Prostate gland (tissue), 2 donors: ENCODE measurements around the gene FAM153A. TPM values are rescaled to one million over a fixed set of nuclear protein-coding genes. Genes with fewer than 3 reads are reported as not detected.
"Not testable (repeated sequence)": the region's sequence is repeated elsewhere in the genome, so short reads cannot be mapped to it uniquely, and the experiment has no call there.

Source experiments
- DNase-seq: peaks from one replicate; pipeline ENCODE4 v3.0.0-alpha.2; 2019; ENCODE audit warnings: low spot score
- H3K27ac ChIP-seq, 2 donors: fragments of 200-600 bp; sonication (generic); 2 replicates each; pipeline ENCODE4 v1.5.1; 2017 to 2019
- H3K27me3 ChIP-seq: fragments of 200-600 bp; sonication (generic); replicated peaks from 2 replicates; pipeline ENCODE4 v1.5.1; 2019; ENCODE audit not compliant: insufficient read depth
- H3K36me3 ChIP-seq, 2 donors: fragments of 200-600 bp; sonication (generic); 1 replicate in 1 of 2; 2 replicates in 1 of 2; pipeline versions ENCODE4 v1.5.1 to v1.8.1; 2017 to 2019
- H3K4me1 ChIP-seq: fragments of 200-600 bp; sonication (generic); replicated peaks from 2 replicates; pipeline ENCODE4 v1.5.1; 2019
- H3K4me3 ChIP-seq, 2 donors: fragments of 200-600 bp; sonication (generic); 2 replicates each; pipeline ENCODE4 v1.5.1; 2017 to 2019
- H3K9me3 ChIP-seq: fragments of 200-600 bp; sonication (generic); 2 replicates; pipeline ENCODE4 v1.5.1; 2017
- WGBS: methylation state at CpG from one replicate; pipeline ENCODE4 v1.1.5; 2018; 5-methylcytosine and 5-hydroxymethylcytosine counted together
- intact Hi-C: fragments of 100-400 bp; cut with DNase I; formaldehyde crosslinking; loops from one replicate; pipeline ENCODE4 v1.14.2; 2022
- total RNA-seq, 2 donors: library from RNA; depleted of rRNA; stranded (reverse); fragments of >200 nt; gene quantifications; one replicate each; pipeline ENCODE4 v1.1.0, GENCODE V29; 2016

FAM153A gene
- total RNA-seq, 2 donors from 2014 or later: 7.5 to 50.2 TPM

GRCh38 chr5:177719989-177720388, 62.7 kb downstream of the FAM153A start:
- intact Hi-C loops, H3K27ac ChIP-seq, H3K27me3 ChIP-seq, H3K4me3 ChIP-seq, H3K9me3 ChIP-seq, DNase-seq, H3K36me3 ChIP-seq, H3K4me1 ChIP-seq: not testable (repeated sequence)
- no CpG with 5 or more reads among the region's 8 CpGs for WGBS

GRCh38 chr5:177715423-177715822, 67.3 kb downstream of the FAM153A start:
- intact Hi-C loops, H3K9me3 ChIP-seq, H3K27ac ChIP-seq, H3K27me3 ChIP-seq, H3K4me3 ChIP-seq, H3K4me1 ChIP-seq, DNase-seq, H3K36me3 ChIP-seq: not testable (repeated sequence)
- WGBS: 45% methylated on average over 1 of the region's 1 CpG

GRCh38 chr5:177696100-177696499, 86.6 kb downstream of the FAM153A start:
- H3K9me3 ChIP-seq, intact Hi-C loops, H3K4me1 ChIP-seq, H3K27me3 ChIP-seq, DNase-seq, H3K27ac ChIP-seq, H3K4me3 ChIP-seq, H3K36me3 ChIP-seq: not testable (repeated sequence)
- WGBS: 98% methylated on average over 21 of the region's 22 CpGs

- DNase-seq, H3K27me3 ChIP-seq, intact Hi-C loops, H3K9me3 ChIP-seq, H3K4me1 ChIP-seq, H3K27ac ChIP-seq, H3K4me3 ChIP-seq, H3K36me3 ChIP-seq: not testable (repeated sequence)
- WGBS: 85% methylated on average over 9 of the region's 12 CpGs
Observed at GRCh38 chr5:177695356-177695930, 87.3 kb downstream of the FAM153A start.

- H3K36me3 ChIP-seq, intact Hi-C loops, H3K27ac ChIP-seq, H3K4me1 ChIP-seq, DNase-seq, H3K9me3 ChIP-seq, H3K27me3 ChIP-seq, H3K4me3 ChIP-seq: not testable (repeated sequence)
- WGBS: no CpG with 5 or more reads among the region's 2 CpGs
Observed at GRCh38 chr5:177694518-177694835, 88.2 kb downstream of the FAM153A start.

GRCh38 chr5:177693671-177694517, 88.8 kb downstream of the FAM153A start:
- intact Hi-C loops, H3K27me3 ChIP-seq, H3K9me3 ChIP-seq, H3K27ac ChIP-seq, H3K4me3 ChIP-seq, H3K36me3 ChIP-seq, H3K4me1 ChIP-seq: not testable (repeated sequence)
- WGBS: 71% methylated on average over 6 of the region's 8 CpGs
- peak; percentile 6 for DNase-seq

- 59% methylated on average over 5 of the region's 7 CpGs for WGBS
- not testable (repeated sequence) for H3K27ac ChIP-seq, DNase-seq
Observed at GRCh38 chr5:177692969-177693368, 89.7 kb downstream of the FAM153A start.

GRCh38 chr5:177692507-177692906, 90.2 kb downstream of the FAM153A start:
- H3K36me3 ChIP-seq, H3K27me3 ChIP-seq, H3K27ac ChIP-seq, H3K4me3 ChIP-seq, intact Hi-C loops, H3K4me1 ChIP-seq, H3K9me3 ChIP-seq, DNase-seq: not testable (repeated sequence)
- 3% methylated on average over 1 of the region's 1 CpG for WGBS

More at GRCh38 chr5:177692969-177693368, 89.7 kb downstream of the FAM153A start:
- H3K27me3 ChIP-seq, H3K4me3 ChIP-seq, H3K4me1 ChIP-seq, H3K36me3 ChIP-seq, intact Hi-C loops, H3K9me3 ChIP-seq: not testable (repeated sequence)

GRCh38 chr5:177689011-177689610, 93.6 kb downstream of the FAM153A start:
- 90% methylated on average over 12 of the region's 12 CpGs for WGBS
- H3K27ac ChIP-seq, H3K27me3 ChIP-seq, H3K36me3 ChIP-seq, DNase-seq, H3K4me3 ChIP-seq, intact Hi-C loops, H3K4me1 ChIP-seq, H3K9me3 ChIP-seq: not testable (repeated sequence)

- DNase-seq, H3K27me3 ChIP-seq: not testable (repeated sequence)
- WGBS: 99% methylated on average over 13 of the region's 32 CpGs
Observed at GRCh38 chr5:177688091-177688490, 94.6 kb downstream of the FAM153A start.

GRCh38 chr5:177681920-177682319, 100.8 kb downstream of the FAM153A start:
- WGBS: 47% methylated on average over 1 of the region's 1 CpG
- intact Hi-C loops, H3K27me3 ChIP-seq, H3K27ac ChIP-seq, DNase-seq, H3K9me3 ChIP-seq, H3K4me1 ChIP-seq, H3K4me3 ChIP-seq, H3K36me3 ChIP-seq: not testable (repeated sequence)

More at GRCh38 chr5:177688091-177688490, 94.6 kb downstream of the FAM153A start:
- H3K4me1 ChIP-seq, H3K4me3 ChIP-seq, H3K36me3 ChIP-seq, H3K27ac ChIP-seq, H3K9me3 ChIP-seq, intact Hi-C loops: not testable (repeated sequence)
